Heart left ventricle (tissue), 13 donors: ENCODE results near the gene UNC119B.

Source experiments
- POLR2A ChIP-seq, 2 donors: fragments of 450-650 bp; IDR thresholded peaks; one replicate each; pipeline ENCODE4 v1.6.1; 2017; ENCODE audit warnings: antibody characterized with exemption in 2 of 2, mild to moderate bottlenecking in 2 of 2, moderate library complexity in 2 of 2
- TF ChIP-seq, protein P1 (sequence below), 12 donors: fragments of 200-600 bp; sonication (generic) in 4 of 12; IDR thresholded peaks; one replicate each; pipeline versions ENCODE4 v1.5.0 to v1.8.0; 2018 to 2022; ENCODE audit warnings: antibody characterized with exemption in 12 of 12, mild to moderate bottlenecking in 5 of 12
- donor health status: ischemic (EF 13 %, LVEDD 7.1; RV severe dilation, severe dysfunction).
- donor health status: DM: no; HTN: yes; CAD: no.
- donor health status: DM: no; HTN: no; CAD: no.
- donor health status: ischemic (EF 25% LVEDD 6.9; RV normal size, moderate dysfunction).
- donor health status: ischemic (EF 25% LVEDD 5.7; RV mildly dilated, moderate dysfunction).
- donor health status: ischemic (EF 35%, LVEDD 5.7; RV mildly dilated, moderate dysfunction).
- donor health status: nonischemic (EF 11% LVEDD 7.7; RV severe dilation, severe dysfunction).
- donor health status: DM: yes; HTN: yes; CAD: no.
- donor health status: PGD.
- donor health status: ischemic (EF 29% LVEDD 5.4; RV normal size, mild dysfunction).
- donor health status: nonischemic (EF 23%, LVEDD 6.1; RV moderate dilation, normal function).

- TF ChIP-seq, protein P1, sequence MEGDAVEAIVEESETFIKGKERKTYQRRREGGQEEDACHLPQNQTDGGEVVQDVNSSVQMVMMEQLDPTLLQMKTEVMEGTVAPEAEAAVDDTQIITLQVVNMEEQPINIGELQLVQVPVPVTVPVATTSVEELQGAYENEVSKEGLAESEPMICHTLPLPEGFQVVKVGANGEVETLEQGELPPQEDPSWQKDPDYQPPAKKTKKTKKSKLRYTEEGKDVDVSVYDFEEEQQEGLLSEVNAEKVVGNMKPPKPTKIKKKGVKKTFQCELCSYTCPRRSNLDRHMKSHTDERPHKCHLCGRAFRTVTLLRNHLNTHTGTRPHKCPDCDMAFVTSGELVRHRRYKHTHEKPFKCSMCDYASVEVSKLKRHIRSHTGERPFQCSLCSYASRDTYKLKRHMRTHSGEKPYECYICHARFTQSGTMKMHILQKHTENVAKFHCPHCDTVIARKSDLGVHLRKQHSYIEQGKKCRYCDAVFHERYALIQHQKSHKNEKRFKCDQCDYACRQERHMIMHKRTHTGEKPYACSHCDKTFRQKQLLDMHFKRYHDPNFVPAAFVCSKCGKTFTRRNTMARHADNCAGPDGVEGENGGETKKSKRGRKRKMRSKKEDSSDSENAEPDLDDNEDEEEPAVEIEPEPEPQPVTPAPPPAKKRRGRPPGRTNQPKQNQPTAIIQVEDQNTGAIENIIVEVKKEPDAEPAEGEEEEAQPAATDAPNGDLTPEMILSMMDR (IDR thresholded peaks at IDR 0.05), result no peak
- TF ChIP-seq POLR2A (IDR thresholded peaks at IDR 0.05), result no peak
These were observed 44.5 kb downstream of the UNC119B start for GRCh38 chr12:120754792-120755191.
